BLaER1 treated with 17β-estradiol and CSF1 and Interleukin-3, amounts not matched to agents 10 nM and 100 nM (cell line): ENCODE results near the gene FKBP8.
A peak's percentile ranks its signal among the peaks of the same experiment; 100 is the strongest.

ENCODE experiments used
- H3K27ac ChIP-seq, 11 experiments: shearing (Covaris generic); formaldehyde crosslinking; 2 replicates each; pipeline ENCODE4 v1.8.1; 2022
- H3K27me3 ChIP-seq, 11 experiments: shearing (Covaris generic); formaldehyde crosslinking; 2 replicates each; pipeline ENCODE4 v1.8.1; 2022
- H3K36me3 ChIP-seq, 11 experiments: shearing (Covaris generic); formaldehyde crosslinking; 2 replicates each; pipeline ENCODE4 v1.8.1; 2022
- H3K4me1 ChIP-seq, 10 experiments: shearing (Covaris generic); formaldehyde crosslinking; 2 replicates each; pipeline ENCODE4 v1.8.1; 2022
- H3K4me2 ChIP-seq, 11 experiments: shearing (Covaris generic); formaldehyde crosslinking; 2 replicates each; pipeline ENCODE4 v1.8.1; 2022
- H3K4me3 ChIP-seq, 10 experiments: shearing (Covaris generic); formaldehyde crosslinking; 2 replicates each; pipeline ENCODE4 v1.8.1; 2022
- H3K9ac ChIP-seq, 11 experiments: shearing (Covaris generic); formaldehyde crosslinking; 2 replicates each; pipeline ENCODE4 v1.8.1; 2022
- H3K9me3 ChIP-seq, 11 experiments: shearing (Covaris generic); formaldehyde crosslinking; replicated peaks in 1 of 11; 2 replicates each; pipeline ENCODE4 v1.8.1; 2022
- H4K20me1 ChIP-seq, 11 experiments: shearing (Covaris generic); formaldehyde crosslinking; 2 replicates each; pipeline ENCODE4 v1.8.1; 2022
- Cebpa-rat ChIP-seq, 11 experiments: shearing (Covaris generic); IDR thresholded peaks; 2 replicates each; pipeline ENCODE4 v1.8.1; 2022

The FKBP8 gene

DNA sequence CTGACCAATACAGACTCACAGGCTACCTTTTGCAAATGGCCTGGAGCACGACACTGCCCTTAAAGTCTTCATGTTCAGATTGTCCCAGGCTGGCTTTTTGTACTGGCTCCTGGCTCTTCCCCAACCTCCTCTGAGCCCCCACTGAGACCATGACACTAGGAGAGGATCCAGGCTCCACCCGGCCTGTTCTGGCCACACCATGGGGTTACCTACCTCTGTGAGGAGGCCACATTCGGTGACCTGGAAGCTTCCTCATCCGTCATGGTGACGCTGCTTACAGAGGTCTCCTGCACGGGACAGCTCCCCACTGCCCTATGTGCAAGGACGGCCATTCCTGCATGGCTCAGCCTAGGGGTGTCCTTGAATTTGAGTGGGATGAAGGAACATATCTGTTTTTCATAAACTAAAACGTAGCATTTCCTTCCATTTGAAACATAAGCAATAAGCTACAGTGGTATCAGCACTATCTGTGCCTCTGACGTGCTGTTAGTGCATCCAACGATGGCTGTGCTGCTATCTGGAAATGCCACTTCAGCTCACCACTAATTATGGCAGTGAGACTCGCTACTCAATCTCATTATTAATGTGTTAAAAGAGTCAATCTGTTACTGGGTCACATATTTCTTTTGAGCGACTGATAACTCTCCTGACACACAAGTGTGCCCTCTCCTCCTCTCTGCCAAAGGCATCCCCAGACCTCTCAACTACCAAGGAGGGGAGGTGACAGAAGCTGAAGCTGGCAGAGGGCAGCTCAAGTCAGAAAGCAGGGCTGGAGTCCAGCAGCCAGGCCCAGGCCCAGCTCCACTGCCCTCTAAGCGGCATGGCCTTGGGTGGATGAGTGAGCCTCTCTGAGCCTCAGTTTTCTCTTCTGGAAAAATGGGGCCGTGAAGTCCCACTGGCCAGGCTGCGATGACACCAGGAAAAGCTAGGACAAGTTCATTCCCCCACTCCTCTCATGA, 51.1 kb downstream of the FKBP8 start:
- Histone ChIP-seq H3K36me3 (peaks cover 0 to 50% (median 7%) of the 10 kb centered on the region in 11 experiments; a peak in 11 of 22 replicates), H3K4me3 (no peak overlapping the region), H4K20me1 (peaks cover 75 to 100% (median 100%) of the 10 kb centered on the region in 11 experiments), H3K9me3 (no peaks in the 10 kb centered on the region), H3K9ac (peak overlapping the region in 5 of 11 experiments; percentile 2 to 71 (median 37); a peak in 6 of 22 replicates), H3K4me2 (peak overlapping the region in 8 of 11 experiments; percentile 90 to 98 (median 95); a peak in 13 of 22 replicates), H3K27me3 (no peaks in the 10 kb centered on the region), H3K27ac (peak overlapping the region in 5 of 11 experiments; percentile 27 to 74 (median 57); a peak in 7 of 22 replicates), H3K4me1 (peaks cover 77 to 100% (median 89%) of the 10 kb centered on the region in 10 experiments)
- no peak for TF ChIP-seq Cebpa-rat (IDR thresholded peaks at IDR 0.05)

DNA sequence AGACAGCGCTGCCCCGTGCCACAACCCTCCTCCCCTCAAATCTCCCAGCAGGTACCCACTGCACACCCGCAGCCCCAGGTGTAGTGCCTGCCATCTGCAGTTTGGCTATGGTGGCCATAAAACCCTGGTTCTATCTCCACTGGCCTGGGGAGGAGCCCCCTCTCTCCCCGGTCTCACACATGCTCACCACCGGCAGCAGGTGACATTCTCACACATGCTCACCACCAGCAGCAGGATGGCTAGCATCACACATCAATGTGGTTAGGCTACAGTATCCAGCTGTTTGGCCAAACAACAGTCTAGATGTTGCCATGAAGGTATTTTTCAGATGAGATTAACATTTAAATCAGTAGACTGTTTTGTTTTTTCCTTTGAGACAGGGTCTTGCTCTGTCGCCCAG, 52.6 kb downstream of the FKBP8 start:
- Histone ChIP-seq H3K27me3 (no peaks in the 10 kb centered on the region), H3K9ac (peak overlapping the region in 3 of 11 experiments; percentile 0 to 57 (median 27); a peak in 2 of 22 replicates), H4K20me1 (peaks cover 65 to 100% (median 95%) of the 10 kb centered on the region in 11 experiments), H3K27ac (peak overlapping the region in 1 of 11 experiments; percentile 3; a peak in 1 of 22 replicates), H3K36me3 (peaks cover 0 to 55% (median 7%) of the 10 kb centered on the region in 11 experiments; a peak in 11 of 22 replicates), H3K4me1 (peaks cover 77 to 100% (median 89%) of the 10 kb centered on the region in 10 experiments), H3K4me3 (no peak overlapping the region), H3K4me2 (peak overlapping the region in 9 of 11 experiments; percentile 3 to 97 (median 31); a peak in 13 of 22 replicates), H3K9me3 (no peaks in the 10 kb centered on the region)
- no peak for TF ChIP-seq Cebpa-rat (IDR thresholded peaks at IDR 0.05)

DNA sequence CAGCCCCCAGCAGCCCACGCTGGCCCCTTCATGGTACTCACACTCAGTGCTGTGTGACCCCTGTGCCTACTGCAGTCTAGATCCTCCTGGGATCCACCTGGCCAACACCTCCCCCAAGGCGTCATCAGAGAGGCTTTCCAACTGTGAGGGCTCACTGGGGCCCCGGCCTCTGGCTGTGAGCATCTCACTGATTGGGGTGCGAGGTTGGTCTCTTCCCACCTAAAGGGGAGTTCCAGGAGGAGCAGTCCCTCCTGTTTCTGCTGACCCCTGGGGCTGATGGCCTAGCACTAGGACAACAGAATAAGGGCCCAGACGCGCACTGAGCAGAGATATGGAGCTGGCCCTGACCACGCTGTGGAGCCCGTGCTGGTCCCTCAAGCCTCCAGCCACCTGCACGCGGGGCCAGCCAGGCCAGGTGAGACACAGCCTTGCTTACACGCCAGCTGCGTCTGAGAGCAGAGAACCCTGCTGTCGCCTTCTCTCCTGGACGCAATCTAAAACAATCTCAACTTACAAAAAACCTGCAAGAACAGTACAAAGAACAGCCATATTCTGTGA, 53.7 kb downstream of the FKBP8 start:
- Histone ChIP-seq H3K36me3 (peaks cover 0 to 55% (median 7%) of the 10 kb centered on the region in 11 experiments; a peak in 11 of 22 replicates), H3K9me3 (no peaks in the 10 kb centered on the region), H3K9ac (peak overlapping the region in 5 of 11 experiments; percentile 25 to 61 (median 34); a peak in 6 of 22 replicates), H3K4me3 (no peak overlapping the region), H4K20me1 (peaks cover 55 to 100% (median 85%) of the 10 kb centered on the region in 11 experiments; a peak in 21 of 22 replicates), H3K27me3 (no peaks in the 10 kb centered on the region), H3K4me1 (peaks cover 77 to 100% (median 89%) of the 10 kb centered on the region in 10 experiments), H3K27ac (peak overlapping the region in 4 of 11 experiments; percentile 9 to 38 (median 26); a peak in 6 of 22 replicates), H3K4me2 (peak overlapping the region in 7 of 11 experiments; percentile 85 to 98 (median 96); a peak in 12 of 22 replicates)
- TF ChIP-seq Cebpa-rat (IDR thresholded peaks at IDR 0.05), result no peak

DNA sequence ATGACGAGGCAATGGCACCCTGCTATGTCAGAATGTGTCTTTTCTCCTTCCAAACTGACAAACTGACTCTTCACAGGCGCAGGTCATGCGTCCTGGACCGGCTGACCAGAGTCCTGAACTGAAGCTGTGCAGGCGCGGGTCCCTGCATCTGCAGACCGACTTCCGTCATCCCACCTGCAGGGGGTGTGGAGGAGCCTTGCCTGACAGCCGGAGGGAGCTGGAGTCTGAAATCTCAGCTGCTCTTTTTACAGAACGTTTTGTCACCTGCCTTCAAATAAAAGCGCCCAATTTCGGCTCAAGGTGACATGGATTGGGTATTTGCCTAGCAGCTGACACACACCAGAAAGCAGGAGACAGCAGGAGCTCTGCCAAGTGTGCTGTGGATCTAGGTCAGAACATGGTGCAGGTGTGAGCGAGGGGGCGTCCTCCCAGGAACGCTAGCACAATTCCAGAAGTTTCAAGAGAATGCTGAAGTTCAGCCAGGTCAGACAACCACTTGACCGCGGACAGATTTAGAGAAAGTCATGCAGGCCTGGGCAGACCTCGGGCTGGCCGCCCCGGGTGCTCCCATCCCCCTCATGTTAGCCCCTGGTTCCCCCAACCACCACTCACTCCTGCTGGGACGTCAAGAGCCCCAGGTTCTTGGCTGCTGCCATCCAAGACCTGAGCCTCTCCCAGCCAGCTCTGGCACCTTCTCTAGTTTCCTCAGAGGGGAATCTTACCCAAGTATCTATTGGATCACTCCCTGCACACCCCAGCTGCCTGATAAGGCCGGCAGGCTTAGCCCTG, 54.3 kb downstream of the FKBP8 start:
- peak overlapping the region in 8 of 11 experiments; percentile 10 to 72 (median 31); a peak in 10 of 22 replicates for H3K9ac ChIP-seq
- TF ChIP-seq Cebpa-rat (IDR thresholded peaks at IDR 0.05), result no peak
- peaks cover 76 to 100% (median 89%) of the 10 kb centered on the region in 10 experiments for H3K4me1 ChIP-seq
- H3K27me3 ChIP-seq, result no peaks in the 10 kb centered on the region
- H3K4me2 ChIP-seq, result peak overlapping the region; percentile 27 to 98 (median 95); a peak in 21 of 22 replicates
- H3K4me3 ChIP-seq, result no peak overlapping the region
- peak overlapping the region in 6 of 11 experiments; percentile 18 to 99 (median 94); a peak in 10 of 22 replicates for H3K27ac ChIP-seq
- peaks cover 50 to 100% (median 79%) of the 10 kb centered on the region in 11 experiments; a peak in 21 of 22 replicates for H4K20me1 ChIP-seq
- peaks cover 0 to 55% (median 7%) of the 10 kb centered on the region in 11 experiments; a peak in 11 of 22 replicates for H3K36me3 ChIP-seq
- H3K9me3 ChIP-seq, result no peaks in the 10 kb centered on the region

DNA sequence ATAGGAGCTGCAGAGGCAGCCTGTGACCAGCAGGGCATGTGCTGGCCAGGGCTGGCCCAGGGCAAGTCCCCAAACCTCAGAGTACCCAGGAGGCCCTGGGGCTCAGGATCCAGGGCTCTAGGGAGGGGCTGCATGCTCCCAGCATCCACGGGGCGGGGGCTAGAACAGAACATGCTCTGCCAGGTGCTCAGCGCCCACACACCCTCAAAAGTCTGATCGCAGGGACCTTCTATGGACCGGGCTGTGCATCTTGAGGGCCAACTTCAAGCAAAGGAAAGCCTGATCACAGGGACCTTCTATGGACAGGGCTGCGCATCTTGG, 55.0 kb downstream of the FKBP8 start:
- peak overlapping the region; percentile 27 to 98 (median 95); a peak in 21 of 22 replicates for H3K4me2 ChIP-seq
- peak overlapping the region in 6 of 11 experiments; percentile 10 to 72 (median 44); a peak in 6 of 22 replicates for H3K9ac ChIP-seq
- H3K9me3 ChIP-seq, result no peaks in the 10 kb centered on the region
- H3K27ac ChIP-seq, result peak overlapping the region in 10 of 11 experiments; percentile 13 to 100 (median 84); a peak in 16 of 22 replicates
- no peak overlapping the region for H3K4me3 ChIP-seq
- peaks cover 0 to 50% (median 7%) of the 10 kb centered on the region in 11 experiments; a peak in 11 of 22 replicates for H3K36me3 ChIP-seq
- H4K20me1 ChIP-seq, result peaks cover 44 to 100% (median 73%) of the 10 kb centered on the region in 11 experiments; a peak in 21 of 22 replicates
- H3K27me3 ChIP-seq, result no peaks in the 10 kb centered on the region
- no peak for TF ChIP-seq Cebpa-rat (IDR thresholded peaks at IDR 0.05)
- H3K4me1 ChIP-seq, result peaks cover 77 to 100% (median 89%) of the 10 kb centered on the region in 10 experiments

DNA sequence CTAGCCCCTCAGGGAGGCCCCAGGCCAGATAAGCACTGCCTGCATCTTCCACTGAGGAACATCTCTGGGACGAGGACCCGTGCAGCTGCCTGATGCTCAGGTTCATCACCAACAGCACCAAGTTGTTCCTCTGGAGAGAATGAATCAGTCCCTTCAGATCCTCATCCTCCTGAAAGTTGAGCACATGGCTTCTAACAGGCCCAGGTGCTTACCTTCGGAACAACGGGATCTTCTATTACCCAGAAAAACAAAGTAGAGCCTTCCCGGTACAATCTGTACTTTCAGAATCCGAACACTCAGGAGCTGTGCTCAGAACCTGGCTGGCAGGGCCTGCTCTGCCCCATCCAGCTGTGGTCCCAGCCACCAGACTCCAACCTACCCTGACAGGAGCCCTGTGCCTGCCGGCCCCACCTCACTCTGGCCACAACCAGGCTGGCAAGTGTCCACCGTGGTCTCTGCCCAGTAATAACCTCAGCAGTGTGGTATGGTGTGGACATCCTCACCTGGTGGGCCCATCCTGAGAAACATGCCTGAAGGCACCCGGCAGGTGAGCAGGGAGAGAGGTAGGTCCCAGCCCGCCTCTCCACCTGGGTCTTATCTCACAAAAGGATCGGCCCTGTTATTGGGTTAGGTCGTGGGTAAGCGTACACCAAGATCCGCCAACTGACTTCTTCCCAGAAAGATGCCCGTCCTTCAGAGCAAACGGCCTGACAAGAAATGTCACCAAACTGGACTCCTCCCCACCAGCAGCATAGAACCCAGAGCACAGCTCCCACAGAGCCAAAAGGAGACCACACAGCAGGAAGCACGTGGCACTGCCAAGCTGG, 55.6 kb downstream of the FKBP8 start:
- TF ChIP-seq Cebpa-rat (IDR thresholded peaks at IDR 0.05), result no peak
- Histone ChIP-seq H3K9me3 (no peaks in the 10 kb centered on the region), H3K9ac (peak overlapping the region; percentile 1 to 72 (median 47); a peak in 13 of 22 replicates), H3K4me3 (no peak overlapping the region; a peak in 1 of 20 replicates), H3K27ac (peak overlapping the region; percentile 13 to 100 (median 91); a peak in 21 of 22 replicates), H3K4me2 (peak overlapping the region; percentile 27 to 98 (median 95); a peak in 21 of 22 replicates), H4K20me1 (peaks cover 38 to 99% (median 68%) of the 10 kb centered on the region in 11 experiments; a peak in 21 of 22 replicates), H3K4me1 (peaks cover 77 to 100% (median 89%) of the 10 kb centered on the region in 10 experiments), H3K27me3 (no peaks in the 10 kb centered on the region), H3K36me3 (peaks cover 0 to 47% (median 7%) of the 10 kb centered on the region in 11 experiments; a peak in 11 of 22 replicates)

DNA sequence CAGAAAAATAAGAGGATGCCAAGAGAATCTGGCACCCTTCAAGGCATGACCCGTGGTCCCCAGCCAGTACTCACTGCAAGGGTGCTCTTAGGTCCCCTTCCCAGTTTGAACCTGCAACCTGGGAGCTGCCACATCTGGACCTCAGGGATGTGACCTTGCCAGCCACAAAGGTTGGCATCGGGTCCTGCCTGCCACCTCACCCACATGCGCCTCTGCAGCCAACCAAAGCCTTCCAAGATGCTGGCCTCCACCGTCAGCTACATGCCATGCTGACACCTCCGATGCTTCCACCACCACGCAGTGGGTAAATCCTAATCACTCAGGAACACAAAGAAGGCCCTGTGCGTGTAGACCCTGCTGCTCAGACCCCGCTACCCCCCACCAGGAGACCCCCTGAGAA, 56.6 kb downstream of the FKBP8 start:
- Histone ChIP-seq H4K20me1 (peaks cover 31 to 89% (median 57%) of the 10 kb centered on the region in 11 experiments; a peak in 21 of 22 replicates), H3K36me3 (peaks cover 0 to 42% (median 7%) of the 10 kb centered on the region in 11 experiments; a peak in 11 of 22 replicates), H3K4me3 (peak overlapping the region in 3 of 10 experiments; percentile 8 to 41 (median 14); a peak in 4 of 20 replicates), H3K9ac (peak overlapping the region; percentile 43 to 78 (median 63); a peak in 17 of 22 replicates), H3K4me2 (peak overlapping the region; percentile 71 to 98 (median 95)), H3K4me1 (peaks cover 79 to 100% (median 92%) of the 10 kb centered on the region in 10 experiments), H3K9me3 (peaks cover 0 to 7% (median 0%) of the 10 kb centered on the region in 11 experiments; a peak in 2 of 22 replicates), H3K27me3 (no peaks in the 10 kb centered on the region), H3K27ac (peak overlapping the region; percentile 66 to 100 (median 97); a peak in 21 of 22 replicates)
- TF ChIP-seq Cebpa-rat (IDR thresholded peaks at IDR 0.05), result no peak
